WI38 (cell line): ENCODE results near the gene PPM1E.

Experiments
- H3K4me3 ChIP-seq: 2 replicates; pipeline ENCODE4 v1.5.1; 2011; ENCODE audit warnings: low read depth, mild to moderate bottlenecking, control low read depth, low read length
- CTCF ChIP-seq: IDR thresholded peaks from 2 replicates; pipeline ENCODE4 v1.5.1; 2012; ENCODE audit warnings: low read depth, mild to moderate bottlenecking, control low read depth, low read length

PPM1E gene

DNA sequence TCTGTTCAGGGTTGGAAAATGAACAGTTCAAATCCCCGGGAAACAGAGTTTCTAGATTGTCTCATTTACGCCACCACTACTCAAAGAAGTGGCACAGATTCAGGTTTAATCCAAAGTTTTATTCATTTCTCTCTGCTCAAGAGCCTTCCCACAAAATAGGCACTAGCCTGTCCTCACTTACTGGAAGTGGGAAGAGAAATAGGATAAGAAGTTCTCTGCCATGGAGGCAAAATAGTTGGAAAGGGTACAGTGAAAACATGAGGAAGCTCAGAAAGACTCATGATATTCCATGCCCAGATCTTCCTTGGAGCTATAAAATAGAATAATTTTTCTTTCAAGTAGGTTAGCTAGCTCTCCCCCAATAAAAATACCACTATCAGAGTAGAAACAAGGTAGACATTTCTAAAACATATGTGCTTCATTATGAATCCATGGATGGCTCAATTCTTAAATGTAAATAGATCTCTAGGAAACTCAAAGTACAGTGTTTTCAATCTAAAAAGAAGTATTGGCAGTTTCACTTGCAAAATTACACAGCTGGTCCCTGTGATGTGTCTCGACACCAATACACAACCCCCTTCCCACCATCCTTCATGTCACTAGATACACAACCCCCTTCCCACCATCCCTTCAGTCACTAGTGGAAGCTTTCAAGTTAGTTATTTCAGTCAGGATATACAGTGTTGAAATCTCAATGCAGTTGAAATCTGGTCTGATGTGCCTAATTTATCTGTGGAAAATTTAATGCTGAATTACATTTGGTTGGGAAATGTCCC, 225.2 kb downstream of the PPM1E start:
- TF ChIP-seq CTCF = no peak
- H3K4me3 ChIP-seq = no peak overlapping the region

DNA sequence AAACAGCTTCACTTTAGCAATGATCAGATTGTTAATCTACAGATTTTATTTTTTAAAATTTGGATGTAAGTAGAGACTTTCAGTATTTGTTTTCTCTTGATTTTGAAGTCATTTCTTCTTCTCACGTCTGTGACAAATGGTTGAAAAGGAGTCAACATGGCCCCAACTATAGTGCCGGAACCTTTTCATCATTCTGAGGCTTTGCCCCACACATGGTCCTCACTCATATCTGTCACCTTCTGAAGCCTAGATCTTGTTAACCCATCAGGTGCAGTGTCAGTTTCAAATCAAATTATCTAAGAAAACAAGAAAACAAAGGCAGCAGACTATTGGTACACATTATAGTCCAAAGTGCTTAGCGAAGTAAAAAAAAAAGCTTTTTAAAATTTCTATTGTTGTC, 227.0 kb downstream of the PPM1E start:
- no peak overlapping the region for H3K4me3 ChIP-seq
- no peak for TF ChIP-seq CTCF

- no peak for TF ChIP-seq CTCF
Observed at GRCh38 chr17:58985367-58985766, 229.7 kb downstream of the PPM1E start.

DNA sequence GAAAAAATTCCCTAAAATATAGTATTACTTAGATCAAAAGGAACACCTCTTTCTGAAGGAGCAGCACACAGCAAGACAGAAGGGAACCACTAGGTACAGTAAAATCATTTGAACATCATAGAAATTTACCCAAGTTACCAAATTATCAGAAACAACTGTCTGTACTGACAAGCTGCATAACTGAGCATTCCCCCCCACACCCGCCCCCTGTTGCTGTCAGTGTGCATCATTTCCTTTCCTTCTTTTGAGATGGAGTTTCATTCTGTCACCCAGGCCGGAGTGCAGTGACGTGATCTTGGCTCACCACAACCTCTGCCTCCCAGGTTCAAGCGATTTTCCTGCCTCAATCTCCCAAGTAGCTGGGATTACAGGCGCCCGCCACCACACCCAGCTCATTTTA, 230.3 kb downstream of the PPM1E start:
- no peak overlapping the region for H3K4me3 ChIP-seq
- TF ChIP-seq CTCF = no peak

More at GRCh38 chr17:58985367-58985766, 229.7 kb downstream of the PPM1E start:
- no peak overlapping the region for H3K4me3 ChIP-seq

DNA sequence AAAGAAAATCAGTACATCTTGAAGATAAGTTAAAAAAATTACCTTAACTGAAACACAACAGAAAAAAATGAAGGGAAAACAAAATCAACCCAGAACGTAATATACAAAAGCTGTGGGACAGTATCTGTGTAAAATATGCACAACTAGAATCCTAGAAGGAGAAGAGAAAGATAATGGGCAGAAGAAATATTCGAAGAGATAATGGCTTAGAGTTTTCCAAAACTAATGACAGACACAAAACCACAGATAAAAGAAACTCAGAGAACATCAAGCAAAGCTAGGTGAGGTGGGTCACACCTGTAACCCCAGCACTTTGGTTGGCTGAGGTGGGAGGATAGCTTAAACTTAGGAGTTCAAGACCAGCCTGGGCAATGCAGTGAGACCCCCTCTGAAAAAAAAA, 234.0 kb downstream of the PPM1E start:
- no peak overlapping the region for H3K4me3 ChIP-seq
- no peak for TF ChIP-seq CTCF

DNA sequence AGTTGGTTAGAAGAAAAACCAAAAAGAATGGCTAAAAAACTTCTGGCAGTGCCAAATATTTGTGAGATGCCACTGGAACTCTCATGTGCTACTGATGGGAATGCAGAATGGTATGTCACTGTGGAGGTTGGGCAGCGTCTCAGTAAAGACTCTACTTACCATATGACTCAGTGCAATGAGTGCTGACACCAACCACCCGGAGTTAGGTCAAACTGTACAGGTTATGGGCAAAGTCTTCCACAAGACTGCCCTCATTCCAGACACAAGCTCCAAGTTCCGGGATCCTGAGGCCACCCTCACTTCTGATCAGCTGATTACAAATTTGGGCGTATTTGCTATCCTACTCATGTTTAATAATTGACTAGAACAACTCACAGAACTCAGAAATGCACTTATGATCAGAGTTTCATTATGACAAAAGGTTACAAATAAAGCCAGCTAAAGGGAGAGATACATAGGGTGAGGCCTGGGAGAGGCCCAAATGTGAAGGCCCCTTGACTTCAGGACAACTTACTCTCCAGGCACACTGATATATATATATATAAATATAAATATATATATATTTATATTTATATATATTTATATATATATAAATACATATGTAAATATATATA, 236.2 kb downstream of the PPM1E start:
- TF ChIP-seq CTCF = no peak
- no peak overlapping the region for H3K4me3 ChIP-seq

GRCh38 chr17:58993311-58993710, 237.7 kb downstream of the PPM1E start:
- H3K4me3 ChIP-seq = no peak overlapping the region
- TF ChIP-seq CTCF = no peak
